ENCODE measurements around the gene RGS1. TPM values are rescaled to one million over a fixed set of nuclear protein-coding genes. Genes with fewer than 3 reads are reported as not detected.

The RGS1 gene
- total RNA-seq, 1 experiment from 2014 or later: not detected

DNA sequence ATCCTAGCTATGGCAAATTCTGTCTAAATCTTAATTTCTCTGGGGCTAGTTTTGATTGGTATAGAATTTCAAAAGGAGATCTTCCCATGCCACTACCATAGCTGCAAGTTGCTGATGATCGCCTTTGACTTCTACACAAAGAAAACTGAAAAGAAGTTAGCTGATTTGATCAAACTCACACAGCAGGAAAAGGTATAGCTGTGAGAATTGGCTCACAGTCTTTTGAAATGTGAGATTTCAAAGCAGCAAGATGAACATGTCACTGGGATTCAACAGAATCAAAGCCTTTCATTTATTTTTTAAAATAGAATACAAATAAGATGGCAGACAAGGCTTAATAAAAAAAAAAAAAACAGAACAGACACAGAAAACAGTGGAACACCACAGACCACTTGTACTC, 7.5 kb upstream of the RGS1 start:
- H2BK20ac ChIP-seq (ENCODE audit: low read depth, low read length, poor library complexity, severe bottlenecking): no peak overlapping the region
- H3K79me2 ChIP-seq (ENCODE audit: insufficient read depth, low read length): no peaks in the 10 kb centered on the region
- no peak overlapping the region for H3T11ph ChIP-seq (ENCODE audit: low read length)
- H3K79me1 ChIP-seq (ENCODE audit: insufficient read depth, low read depth, low read length, poor library complexity, severe bottlenecking): no peaks in the 10 kb centered on the region
- H4K5ac ChIP-seq (ENCODE audit: insufficient read length, low read depth, low read length): no peak overlapping the region
- H2BK5ac ChIP-seq (ENCODE audit: insufficient read length, low read length): no peak overlapping the region
- peaks cover 0 to 2% (median 0%) of the 10 kb centered on the region in 3 experiments; a peak in 1 of 7 replicates for H3K36me3 Mint-ChIP-seq (ENCODE audit: insufficient read depth in 1 of 3, low read depth in 3 of 3)
- no peaks in the 10 kb centered on the region for H4K20me1 ChIP-seq (ENCODE audit: control insufficient read depth, insufficient read depth, insufficient read length)
- H3K23me2 ChIP-seq (ENCODE audit: insufficient read length, low read depth, low read length, poor library complexity, severe bottlenecking): no peaks in the 10 kb centered on the region
- no peak overlapping the region for H3K4ac ChIP-seq (ENCODE audit: low read depth, low read length)
- no peak overlapping the region for H2BK12ac ChIP-seq (ENCODE audit: insufficient read length, low read depth, low read length)
- H3K4me1 ChIP-seq (ENCODE audit: insufficient read depth, low read length): no peaks in the 10 kb centered on the region
- no peaks in the 10 kb centered on the region for H3K27me3 Mint-ChIP-seq (ENCODE audit: low read depth)
- H4K91ac ChIP-seq (ENCODE audit: insufficient read length, low read depth, low read length): no peak overlapping the region
- no peak overlapping the region for H3K23ac ChIP-seq (ENCODE audit: insufficient read length, low read depth, low read length)
- no peak overlapping the region for H3K27ac ChIP-seq (ENCODE audit: insufficient read length, low read depth, low read length)
- no peak overlapping the region for H3K27ac Mint-ChIP-seq
- H3K18ac ChIP-seq (ENCODE audit: insufficient read length, low read depth, low read length): no peak overlapping the region
- TF ChIP-seq, protein P1, sequence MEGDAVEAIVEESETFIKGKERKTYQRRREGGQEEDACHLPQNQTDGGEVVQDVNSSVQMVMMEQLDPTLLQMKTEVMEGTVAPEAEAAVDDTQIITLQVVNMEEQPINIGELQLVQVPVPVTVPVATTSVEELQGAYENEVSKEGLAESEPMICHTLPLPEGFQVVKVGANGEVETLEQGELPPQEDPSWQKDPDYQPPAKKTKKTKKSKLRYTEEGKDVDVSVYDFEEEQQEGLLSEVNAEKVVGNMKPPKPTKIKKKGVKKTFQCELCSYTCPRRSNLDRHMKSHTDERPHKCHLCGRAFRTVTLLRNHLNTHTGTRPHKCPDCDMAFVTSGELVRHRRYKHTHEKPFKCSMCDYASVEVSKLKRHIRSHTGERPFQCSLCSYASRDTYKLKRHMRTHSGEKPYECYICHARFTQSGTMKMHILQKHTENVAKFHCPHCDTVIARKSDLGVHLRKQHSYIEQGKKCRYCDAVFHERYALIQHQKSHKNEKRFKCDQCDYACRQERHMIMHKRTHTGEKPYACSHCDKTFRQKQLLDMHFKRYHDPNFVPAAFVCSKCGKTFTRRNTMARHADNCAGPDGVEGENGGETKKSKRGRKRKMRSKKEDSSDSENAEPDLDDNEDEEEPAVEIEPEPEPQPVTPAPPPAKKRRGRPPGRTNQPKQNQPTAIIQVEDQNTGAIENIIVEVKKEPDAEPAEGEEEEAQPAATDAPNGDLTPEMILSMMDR (conservative IDR thresholded peaks at IDR 0.05): no peak
- H3K9ac ChIP-seq (ENCODE audit: extremely low read depth, insufficient read length, low read length): no peak overlapping the region
- H2BK15ac ChIP-seq (ENCODE audit: low read depth, low read length): no peak overlapping the region
- no CpG with 5 or more reads among the region's 1 CpG for WGBS (ENCODE audit: extremely low coverage, insufficient read length, low lambda C conversion rate)
- no peaks in the 10 kb centered on the region for H3K27me3 ChIP-seq (ENCODE audit: insufficient read depth, low read length)
- no peak overlapping the region for H3K4me2 ChIP-seq (ENCODE audit: insufficient read depth, insufficient read length, low read length)
- H4K8ac ChIP-seq (replicated peaks; ENCODE audit: insufficient read length, low read depth, low read length): no peak overlapping the region
- peaks cover 0 to 8% of the 10 kb centered on the region in 2 experiments; a peak in 3 of 5 replicates for H3K9me3 Mint-ChIP-seq
- no peak overlapping the region for H2BK120ac ChIP-seq (ENCODE audit: low read depth, low read length, poor library complexity, severe bottlenecking)
- H3K4me1 Mint-ChIP-seq: no peaks in the 10 kb centered on the region
- no peak overlapping the region for H3K14ac ChIP-seq (ENCODE audit: insufficient read depth, low read length)
- DNase-seq: no peak
- H2AFZ ChIP-seq (ENCODE audit: low read length): no peak overlapping the region
- no peaks in the 10 kb centered on the region for H3K9me3 ChIP-seq (ENCODE audit: control insufficient read depth, low read depth, low read length)
- H2AK5ac ChIP-seq (ENCODE audit: insufficient read length, low read length): no peak overlapping the region
- no peak overlapping the region for H3K56ac ChIP-seq (ENCODE audit: insufficient read length, low read depth, low read length)
- H3K4me3 Mint-ChIP-seq: no peak overlapping the region
